Mesodermal cell (in vitro differentiated cells): ENCODE results near the gene FLT4.
A peak's percentile ranks its signal among the peaks of the same experiment; 100 is the strongest.

Source experiments
- H3K27ac ChIP-seq: 2 replicates; pipeline ENCODE4 v1.7.0; 2013; ENCODE audit warnings: mild to moderate bottlenecking, low read depth, low read length, moderate library complexity; ENCODE audit not compliant: severe bottlenecking
- H3K36me3 ChIP-seq: 2 replicates; pipeline ENCODE4 v1.7.1; 2013; ENCODE audit warnings: mild to moderate bottlenecking, low read length, moderate library complexity; ENCODE audit not compliant: control insufficient read depth, insufficient read depth
- H3K4me1 ChIP-seq: one replicate; pipeline ENCODE4 v1.7.1; 2013; ENCODE audit warnings: mild to moderate bottlenecking, low read length; ENCODE audit not compliant: insufficient read depth, control insufficient read depth, poor library complexity, severe bottlenecking
- H3K4me3 ChIP-seq: 2 replicates; pipeline ENCODE4 v1.7.0; 2013; ENCODE audit warnings: low read length, control low read depth, mild to moderate bottlenecking; ENCODE audit not compliant: insufficient read depth, poor library complexity, severe bottlenecking; ENCODE audit errors: extremely low read depth
- H3K9me3 ChIP-seq: 2 replicates; pipeline ENCODE4 v1.7.1; 2013; ENCODE audit warnings: mild to moderate bottlenecking, low read length, moderate library complexity; ENCODE audit not compliant: control insufficient read depth
- WGBS, 2 experiments: methylation state at CpG; one replicate each; pipeline ENCODE4 v1.1.5; 2013; ENCODE audit warnings: missing lambda C conversion rate in 2 of 2; ENCODE audit not compliant: insufficient coverage in 2 of 2; 5-methylcytosine and 5-hydroxymethylcytosine counted together

The FLT4 gene

DNA sequence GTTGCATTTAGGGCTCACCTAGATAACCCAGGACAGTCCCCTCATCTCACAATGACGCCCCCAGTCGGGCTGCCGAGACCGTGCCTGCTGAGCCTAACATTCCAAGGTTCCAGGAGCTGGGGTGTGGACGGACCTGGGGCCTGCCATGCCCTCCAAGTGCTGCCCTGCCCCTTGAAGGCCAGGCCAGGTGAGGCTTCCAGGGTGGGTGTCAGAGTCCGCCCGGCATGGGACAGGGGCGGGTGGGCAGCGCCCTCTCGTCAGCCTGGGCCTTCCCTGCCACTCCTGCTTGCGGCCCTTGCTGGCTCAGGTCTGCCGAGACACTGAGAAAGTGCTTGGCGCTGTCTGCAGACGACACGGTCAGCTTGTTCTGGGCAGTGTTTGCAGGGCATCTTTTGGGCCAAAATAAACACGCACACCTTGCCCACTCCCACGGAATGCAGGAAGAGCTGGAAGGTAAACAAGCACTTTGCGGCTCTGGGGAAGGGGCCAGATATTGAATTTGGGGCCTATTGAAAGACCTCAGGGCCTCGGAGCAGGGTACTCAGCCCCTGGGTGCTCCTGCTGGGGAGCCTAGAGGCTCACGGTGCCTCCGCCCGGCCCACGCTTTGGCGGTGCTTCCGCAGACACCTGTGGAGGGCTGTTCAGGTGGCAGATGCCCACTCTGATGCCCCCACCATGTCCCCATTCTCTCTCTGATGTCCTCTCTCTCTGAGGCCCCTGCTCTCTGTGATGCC, 53.9 kb downstream of the FLT4 start:
- H3K27ac ChIP-seq: no peak overlapping the region
- H3K9me3 ChIP-seq: no peaks in the 10 kb centered on the region
- no peaks in the 10 kb centered on the region for H3K36me3 ChIP-seq
- no peak overlapping the region for H3K4me3 ChIP-seq
- H3K4me1 ChIP-seq: no peaks in the 10 kb centered on the region
- 89 to 91% methylated on average over 23 to 25 of the region's 25 CpGs for WGBS, 2 experiments

DNA sequence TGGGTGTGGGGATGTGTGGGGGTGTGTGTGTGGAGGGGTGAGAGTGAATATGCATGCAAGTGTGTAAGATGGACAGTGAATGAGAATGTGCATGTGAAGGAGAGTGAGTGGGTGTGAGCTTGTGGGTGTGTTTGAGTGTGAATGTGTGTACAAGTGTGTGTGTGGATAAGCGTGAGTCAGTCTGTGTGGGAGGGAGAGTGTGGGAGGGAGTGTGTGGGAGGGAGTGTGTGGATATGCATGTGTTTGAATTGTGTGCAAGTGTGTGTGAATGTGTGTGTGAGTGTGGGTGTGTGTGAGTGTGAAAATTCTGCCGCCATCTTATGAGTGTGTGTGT, 54.4 kb downstream of the FLT4 start:
- Histone ChIP-seq H3K4me3 (no peak overlapping the region), H3K9me3 (no peaks in the 10 kb centered on the region), H3K27ac (no peak overlapping the region), H3K36me3 (no peaks in the 10 kb centered on the region), H3K4me1 (no peaks in the 10 kb centered on the region)
- 69 to 100% methylated on average over 1 to 2 of the region's 2 CpGs for WGBS, 2 experiments

DNA sequence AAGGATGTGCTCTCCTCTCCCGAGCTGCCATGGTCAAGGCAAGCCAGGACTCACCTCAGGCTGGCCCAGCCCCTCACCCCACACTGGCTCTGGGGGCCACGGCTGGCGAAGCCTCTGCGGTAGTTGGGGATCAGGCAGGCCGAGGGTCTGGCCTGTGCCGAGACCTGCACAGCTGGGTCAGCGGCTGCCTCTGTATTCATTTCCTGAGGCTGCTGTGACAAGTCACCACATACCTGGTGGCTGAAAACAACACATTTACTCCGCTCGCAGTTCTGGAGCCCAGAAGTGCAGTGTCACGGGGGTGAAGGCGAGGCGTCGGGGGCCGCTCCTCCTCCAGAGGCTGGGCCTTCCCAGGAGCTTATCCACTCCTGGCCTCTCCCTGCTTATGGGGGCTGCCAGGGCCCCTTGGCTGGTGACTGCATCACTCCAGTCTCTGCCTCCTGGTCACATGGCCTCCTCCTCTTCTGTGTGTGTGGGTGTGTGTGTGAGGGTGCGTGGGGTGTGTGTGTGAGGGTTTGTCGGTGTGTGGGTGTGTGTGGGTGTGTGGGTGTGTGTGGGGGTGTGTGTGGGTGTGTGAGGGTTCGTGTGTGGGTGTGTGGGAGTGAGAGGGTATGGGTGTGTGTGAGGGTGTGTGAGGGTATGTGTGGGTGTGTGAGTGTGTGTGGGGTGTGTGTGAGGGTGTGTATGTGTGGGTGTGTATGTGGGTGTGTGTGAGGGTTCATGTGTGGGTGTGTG, 54.9 kb downstream of the FLT4 start:
- Histone ChIP-seq H3K27ac (no peak overlapping the region), H3K4me3 (no peak overlapping the region), H3K9me3 (no peaks in the 10 kb centered on the region), H3K36me3 (no peaks in the 10 kb centered on the region), H3K4me1 (no peaks in the 10 kb centered on the region)
- 88 to 94% methylated on average over 11 to 13 of the region's 17 CpGs for WGBS, 2 experiments

DNA sequence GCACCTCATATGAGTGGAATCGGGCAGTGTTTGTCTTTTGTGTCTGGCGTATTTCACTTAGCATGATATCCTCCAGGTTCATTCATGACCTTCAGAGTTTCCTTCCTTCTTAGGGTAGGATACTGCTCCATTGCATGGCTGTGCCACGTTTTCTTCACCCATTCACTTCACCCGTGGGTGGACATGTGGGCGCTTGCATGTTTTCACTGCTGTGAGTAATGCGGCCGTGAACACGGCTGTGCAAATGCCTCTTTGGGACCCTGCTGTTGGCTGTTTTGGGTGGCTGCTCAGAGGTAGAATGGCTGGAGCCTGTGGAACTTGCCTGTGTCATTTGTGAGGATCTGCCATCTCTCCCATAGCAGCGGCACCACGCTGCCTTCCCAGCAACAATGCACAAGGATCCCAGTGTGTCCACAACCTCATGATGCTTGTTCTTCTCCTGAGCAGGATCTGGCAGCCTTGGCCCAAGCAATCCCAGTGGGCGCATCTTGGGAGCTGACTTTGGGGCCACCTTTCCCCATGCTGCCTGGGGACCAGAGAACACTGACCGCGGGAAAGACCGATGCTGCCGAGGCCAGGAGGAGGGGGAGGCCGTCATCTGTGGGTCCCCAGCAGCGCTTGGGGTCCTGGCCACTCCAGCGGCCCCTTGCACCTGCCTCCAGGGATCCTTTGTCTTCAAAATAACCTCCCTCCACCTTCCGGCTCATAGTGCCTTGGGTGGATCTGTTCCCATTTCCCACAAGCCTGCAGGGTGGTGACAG, 55.8 kb downstream of the FLT4 start:
- no peaks in the 10 kb centered on the region for H3K9me3 ChIP-seq
- WGBS, 2 experiments: 91% methylated on average over 14 to 16 of the region's 19 CpGs
- H3K36me3 ChIP-seq: no peaks in the 10 kb centered on the region
- H3K4me3 ChIP-seq: no peak overlapping the region
- H3K4me1 ChIP-seq: no peaks in the 10 kb centered on the region
- no peak overlapping the region for H3K27ac ChIP-seq

DNA sequence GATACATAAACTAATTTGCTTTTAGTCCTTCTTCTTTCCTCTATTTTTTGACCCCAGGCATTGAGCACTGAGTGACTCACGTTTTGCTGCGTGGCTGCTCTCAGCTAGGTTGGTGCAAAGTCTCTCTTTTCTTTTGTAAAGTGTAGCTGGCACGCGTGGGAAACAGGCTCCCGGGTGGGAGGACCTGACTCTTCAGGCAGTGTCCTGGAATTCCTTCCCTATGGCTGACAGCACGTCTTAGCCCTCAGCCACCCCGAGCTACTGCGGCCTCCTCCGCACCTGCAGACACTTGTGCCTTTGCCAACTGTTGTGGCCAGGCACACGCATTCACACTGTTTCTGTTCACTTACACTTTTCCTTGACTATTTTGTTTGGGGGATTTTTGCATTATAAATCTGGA, 57.2 kb downstream of the FLT4 start:
- 67 to 80% methylated on average over 4 to 7 of the region's 10 CpGs for whole genome bisulfite sequencing, 2 experiments

DNA sequence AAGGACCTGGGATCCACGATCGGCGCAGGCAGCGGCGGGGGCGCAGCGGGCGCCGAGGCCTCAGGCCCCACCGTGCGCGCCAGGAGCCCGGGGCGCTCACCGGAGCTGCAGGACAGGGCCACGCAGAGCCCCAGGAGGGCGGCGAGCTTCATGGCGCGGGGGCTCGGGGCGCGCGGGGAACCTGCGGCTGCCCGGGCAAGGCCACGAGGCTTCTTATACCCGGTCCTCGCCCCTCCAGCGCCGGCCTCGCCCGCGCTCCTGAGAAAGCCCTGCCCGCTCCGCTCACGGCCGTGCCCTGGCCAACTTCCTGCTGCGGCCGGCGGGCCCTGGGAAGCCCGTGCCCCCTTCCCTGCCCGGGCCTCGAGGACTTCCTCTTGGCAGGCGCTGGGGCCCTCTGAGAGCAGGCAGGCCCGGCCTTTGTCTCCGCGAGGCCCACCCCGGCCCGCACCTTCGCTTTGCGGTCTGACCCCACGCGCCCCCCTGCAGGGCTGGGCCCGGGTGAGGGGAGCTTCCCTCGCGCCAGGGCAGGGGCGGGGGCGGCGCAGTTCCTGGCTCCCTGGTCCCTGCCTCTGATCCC, 58.0 kb downstream of the FLT4 start, which contains the start of gene SCGB3A1:
Gene SCGB3A1, minus strand, starts transcription at position 189 of the 577 bp plus-strand sequence. Its CDS starts 37 bp downstream, at position 152.
- no peaks in the 10 kb centered on the region for H3K4me1 ChIP-seq
- WGBS, 2 experiments: 9 to 16% methylated on average over 42 to 56 of the region's 60 CpGs
- no peak within 1 kb of the TSS for H3K27ac ChIP-seq
- H3K4me3 ChIP-seq: peak within 1 kb of the TSS; percentile 28
- H3K36me3 ChIP-seq: no peaks in the 10 kb centered on the region
- H3K9me3 ChIP-seq: no peaks in the 10 kb centered on the region

More for the DNA sequence above, 57.2 kb downstream of the FLT4 start:
- no peak overlapping the region for H3K4me3 ChIP-seq
- H3K27ac ChIP-seq: no peak overlapping the region
- H3K4me1 ChIP-seq: no peaks in the 10 kb centered on the region
- H3K9me3 ChIP-seq: no peaks in the 10 kb centered on the region
- no peaks in the 10 kb centered on the region for H3K36me3 ChIP-seq

DNA sequence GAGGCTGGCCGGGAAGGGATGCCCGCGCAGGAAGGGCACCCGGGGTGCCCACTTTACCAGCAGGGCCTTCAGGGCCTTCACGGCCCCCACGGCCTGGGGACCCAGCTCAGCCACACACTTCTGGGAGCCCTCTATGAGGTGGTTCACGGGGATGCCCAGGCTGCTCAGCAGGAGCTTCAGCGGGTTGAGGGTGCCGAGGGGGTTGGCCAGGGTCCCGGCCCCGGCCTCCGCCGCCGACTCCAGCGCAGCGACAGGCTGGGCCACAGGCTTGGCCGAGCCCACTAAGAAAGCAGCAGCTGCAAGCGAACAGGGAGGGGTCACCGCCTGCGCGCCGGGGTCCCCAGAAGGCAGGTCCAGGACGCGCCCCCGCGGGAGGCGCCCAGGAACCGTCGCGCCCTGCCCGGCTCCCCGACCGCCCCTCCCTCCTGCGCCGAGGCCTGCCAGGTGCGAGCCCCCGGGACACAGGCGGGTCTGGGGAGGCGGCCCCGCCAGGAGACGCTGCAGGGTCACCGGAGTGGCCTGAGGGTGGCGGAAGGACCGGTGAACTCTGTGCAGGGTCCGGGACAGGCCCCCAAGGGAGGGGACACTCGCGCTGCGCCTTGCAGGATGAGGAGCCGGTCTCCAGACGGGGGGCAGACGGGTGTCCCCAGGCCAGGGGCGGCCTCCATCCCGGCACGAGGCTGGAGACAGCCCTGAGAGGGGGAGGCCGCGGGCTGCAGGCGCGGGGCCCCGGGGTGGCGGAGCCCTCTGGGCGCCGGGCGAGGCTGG, 58.7 kb downstream of the FLT4 start:
- 6% methylated on average over 38 to 56 of the region's 63 CpGs for WGBS, 2 experiments
- H3K9me3 ChIP-seq: no peaks in the 10 kb centered on the region
- no peaks in the 10 kb centered on the region for H3K36me3 ChIP-seq
- no peak overlapping the region for H3K27ac ChIP-seq
- H3K4me1 ChIP-seq: no peaks in the 10 kb centered on the region
- H3K4me3 ChIP-seq: peak overlapping the region; percentile 28

DNA sequence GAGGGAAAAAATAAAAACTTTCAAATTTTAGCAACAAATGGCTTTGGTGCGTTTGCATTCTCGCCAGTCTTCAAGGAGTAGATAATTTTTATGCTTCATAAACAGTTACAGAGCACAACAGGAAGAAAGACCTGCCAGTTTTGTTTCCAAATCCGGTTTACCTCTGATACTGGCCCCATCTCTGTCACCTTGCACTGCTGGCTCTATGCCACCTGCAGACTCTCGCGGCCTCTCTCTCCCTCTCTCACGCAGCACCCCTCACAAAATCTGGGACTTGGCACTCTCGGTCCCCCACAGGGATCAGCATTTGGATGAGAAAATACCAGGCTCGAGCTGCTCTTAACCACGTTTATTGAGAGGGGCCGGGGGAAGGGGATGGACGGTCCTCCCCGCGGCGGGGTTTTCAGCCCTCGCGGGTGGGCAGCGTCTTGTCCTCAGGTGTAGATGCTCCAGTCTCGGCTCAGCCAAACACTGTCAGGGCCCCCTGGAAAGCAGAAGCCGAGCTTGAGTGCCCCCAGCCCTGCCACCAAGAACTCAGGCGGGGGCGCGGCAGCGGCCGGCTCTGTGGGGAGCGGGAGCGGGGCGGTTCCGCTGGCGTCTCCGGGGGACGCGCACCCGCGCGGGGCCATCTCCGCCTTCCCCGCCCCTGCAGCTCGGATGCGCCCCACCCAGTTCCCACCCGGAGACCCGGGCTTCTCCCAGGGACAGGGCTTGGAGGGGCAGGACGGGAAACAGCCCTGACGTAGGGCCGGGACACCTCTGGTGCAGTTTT, 59.4 kb downstream of the FLT4 start:
- Histone ChIP-seq H3K36me3 (no peaks in the 10 kb centered on the region), H3K27ac (no peak overlapping the region), H3K9me3 (no peaks in the 10 kb centered on the region), H3K4me3 (peak overlapping the region; percentile 28), H3K4me1 (no peaks in the 10 kb centered on the region)
- 15 to 16% methylated on average over 42 to 43 of the region's 44 CpGs for WGBS, 2 experiments

DNA sequence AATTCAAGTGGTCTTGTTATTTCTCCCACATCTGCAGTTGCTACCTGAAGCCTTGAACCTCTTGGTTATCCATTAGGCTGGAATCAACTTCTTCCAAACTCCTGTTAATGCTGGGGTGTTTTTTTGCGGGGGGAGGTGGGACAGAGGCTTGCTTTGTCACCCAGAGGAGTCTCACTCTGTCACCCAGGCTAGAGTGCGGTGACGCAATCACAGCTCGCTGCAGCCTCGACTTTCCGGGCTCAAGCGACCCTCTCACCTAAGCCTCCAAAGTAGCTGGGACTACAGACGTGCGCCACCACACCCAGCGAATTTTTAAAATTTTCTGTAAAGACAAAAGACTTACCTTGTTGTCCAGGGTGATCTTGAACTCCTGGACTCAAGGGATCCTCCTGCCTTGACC, 62.5 kb downstream of the FLT4 start:
- H3K4me3 ChIP-seq: no peak overlapping the region
- 93 to 95% methylated on average over 7 to 9 of the region's 10 CpGs for WGBS, 2 experiments
- H3K27ac ChIP-seq: no peak overlapping the region
- no peaks in the 10 kb centered on the region for H3K4me1 ChIP-seq
- peaks cover 3% of the 10 kb centered on the region for H3K36me3 ChIP-seq
- no peaks in the 10 kb centered on the region for H3K9me3 ChIP-seq
